Stimulated activated CD8-positive, alpha-beta memory T cell treated with anti-CD3 and anti-CD28 coated beads, Interleukin-15, amount 100 ng/mL, for 48 hours (primary cell): Measurements from ENCODE around the gene CLCNKB.
"Not testable (repeated sequence)": the region's sequence is repeated elsewhere in the genome, so short reads cannot be mapped to it uniquely, and the experiment has no call there.

Experiments
- DNase-seq, 2 donors: peaks; one replicate each; pipeline ENCODE4 v3.0.0-alpha.2; 2020; ENCODE audit warnings: low read depth in 2 of 2

Gene CLCNKB

GRCh38 chr1:16043521-16043920, at the start of gene CLCNKB:
TSS of gene CLCNKB (plus strand) at chr1:16043782. CDS start at chr1:16044493, 711 bp downstream.
- no peak for DNase-seq

GRCh38 chr1:15994081-15994480, 49.5 kb upstream of the CLCNKB start:
- no peak for DNase-seq

- DNase-seq, result peak in 1 of 2 donors; percentile 19
Observed at GRCh38 chr1:15994590-15995351, 48.8 kb upstream of the CLCNKB start.

GRCh38 chr1:15997076-15997585, 46.5 kb upstream of the CLCNKB start:
- DNase-seq, result no peak

- DNase-seq, result no peak
Observed at GRCh38 chr1:15997637-15998280, 45.8 kb upstream of the CLCNKB start.

- DNase-seq, result no peak
Observed at GRCh38 chr1:15998929-15999328, 44.7 kb upstream of the CLCNKB start.

GRCh38 chr1:16001274-16001673, 42.3 kb upstream of the CLCNKB start:
- not testable (repeated sequence) for DNase-seq

GRCh38 chr1:16005597-16005996, 38.0 kb upstream of the CLCNKB start:
- no peak for DNase-seq

- no peak for DNase-seq
Observed at GRCh38 chr1:16006010-16006409, 37.6 kb upstream of the CLCNKB start.

- no peak for DNase-seq
Observed at GRCh38 chr1:16006552-16007485, 36.8 kb upstream of the CLCNKB start.

- no peak for DNase-seq
Observed at GRCh38 chr1:16007671-16008341, 35.8 kb upstream of the CLCNKB start.

GRCh38 chr1:16009030-16009460, 34.5 kb upstream of the CLCNKB start:
- DNase-seq, result peak; percentile 35 to 46

GRCh38 chr1:16009678-16010077, 33.9 kb upstream of the CLCNKB start:
- DNase-seq, result no peak

GRCh38 chr1:16010837-16011236, 32.7 kb upstream of the CLCNKB start:
- no peak for DNase-seq

- no peak for DNase-seq
Observed at GRCh38 chr1:16011936-16012589, 31.5 kb upstream of the CLCNKB start.

- DNase-seq, result peak in 1 of 2 donors; percentile 10
Observed at GRCh38 chr1:16012590-16013219, 30.9 kb upstream of the CLCNKB start.

GRCh38 chr1:16013220-16013907, 30.2 kb upstream of the CLCNKB start:
- DNase-seq, result peak; percentile 28 to 32

GRCh38 chr1:16013908-16014258, 29.7 kb upstream of the CLCNKB start:
- no peak for DNase-seq

GRCh38 chr1:16014509-16015482, 28.8 kb upstream of the CLCNKB start:
- DNase-seq, result no peak
